Measurements from ENCODE around the gene PPP3CA.

PPP3CA gene

DNA sequence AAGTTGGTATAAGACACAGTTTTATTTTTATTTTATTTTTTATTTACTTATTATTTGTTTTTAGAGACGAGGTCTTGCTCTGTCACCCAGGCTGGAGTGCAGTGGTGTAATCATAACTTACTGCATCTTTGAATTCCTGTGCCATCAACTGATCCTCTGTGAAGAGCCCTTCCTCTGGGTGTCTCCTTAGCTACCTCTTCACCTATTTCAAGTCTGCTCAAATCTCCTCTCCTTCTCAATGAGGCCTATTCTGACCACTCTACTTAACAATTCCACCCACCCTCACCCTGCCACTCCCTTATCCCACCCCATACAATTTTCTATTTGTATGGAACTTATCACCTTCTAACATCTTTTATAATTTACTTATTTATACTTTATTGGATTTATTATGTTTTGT is 183.4 kb downstream of the PPP3CA start:
- H3K4me3 ChIP-seq (replicated peaks; ENCODE audit: low read depth, low read length), result no peak overlapping the region
- no peak for DNase-seq (ENCODE audit: low read depth)
- TF ChIP-seq CTCF (IDR thresholded peaks at IDR 0.05; ENCODE audit: low read length, missing control alignments), result no peak

GRCh38 chr4:101162990-101163380 is 184.3 kb downstream of the PPP3CA start:
- no peak for TF ChIP-seq CTCF (IDR thresholded peaks at IDR 0.05; ENCODE audit: low read length, missing control alignments)
- DNase-seq (ENCODE audit: low read depth), result no peak
- no peak overlapping the region for H3K4me3 ChIP-seq (replicated peaks; ENCODE audit: low read depth, low read length)

GRCh38 chr4:101160792-101161592 is 186.3 kb downstream of the PPP3CA start:
- no peak overlapping the region for H3K4me3 ChIP-seq (replicated peaks; ENCODE audit: low read depth, low read length)
- no peak for DNase-seq (ENCODE audit: low read depth)
- no peak for TF ChIP-seq CTCF (IDR thresholded peaks at IDR 0.05; ENCODE audit: low read length, missing control alignments)

GRCh38 chr4:101158507-101158906 is 188.8 kb downstream of the PPP3CA start:
- no peak overlapping the region for H3K4me3 ChIP-seq (replicated peaks; ENCODE audit: low read depth, low read length)
- TF ChIP-seq CTCF (IDR thresholded peaks at IDR 0.05; ENCODE audit: low read length, missing control alignments), result no peak
- no peak for DNase-seq (ENCODE audit: low read depth)

GRCh38 chr4:101158134-101158482 is 189.2 kb downstream of the PPP3CA start:
- H3K4me3 ChIP-seq (replicated peaks; ENCODE audit: low read depth, low read length), result no peak overlapping the region
- DNase-seq (ENCODE audit: low read depth), result no peak
- TF ChIP-seq CTCF (IDR thresholded peaks at IDR 0.05; ENCODE audit: low read length, missing control alignments), result no peak

GRCh38 chr4:101157415-101158133 is 189.8 kb downstream of the PPP3CA start:
- no peak for DNase-seq (ENCODE audit: low read depth)
- H3K4me3 ChIP-seq (replicated peaks; ENCODE audit: low read depth, low read length), result no peak overlapping the region
- TF ChIP-seq CTCF (IDR thresholded peaks at IDR 0.05; ENCODE audit: low read length, missing control alignments), result no peak

All from fibroblast of pulmonary artery (primary cell).